Liver (tissue), 9 donors: Measurements from ENCODE around the gene SLC27A6. TPM values are rescaled to one million over a fixed set of nuclear protein-coding genes. Genes with fewer than 3 reads are reported as not detected.

Experiments used
- DNase-seq: peaks from one replicate; pipeline ENCODE4 v3.0.0-alpha.2; 2017; ENCODE audit warnings: low spot score
- H3K27ac ChIP-seq, 2 donors: one replicate each; pipeline ENCODE4 v1.7.0; 2013; ENCODE audit warnings: inconsistent platforms in 2 of 2, low read length in 2 of 2, control low read depth in 1 of 2, low read depth in 1 of 2, mild to moderate bottlenecking in 1 of 2
- H3K27me3 ChIP-seq, 4 donors: one replicate each; pipeline versions ENCODE4 v1.6.1 to v1.7.0; 2013; ENCODE audit warnings: low read length in 3 of 4, inconsistent platforms in 1 of 4, mild to moderate bottlenecking in 1 of 4, moderate library complexity in 1 of 4; ENCODE audit not compliant: control insufficient read depth in 4 of 4, insufficient read depth in 4 of 4
- H3K36me3 ChIP-seq, 4 donors: one replicate each; pipeline versions ENCODE4 v1.6.1 to v1.7.0; 2013; ENCODE audit warnings: low read length in 3 of 4, mild to moderate bottlenecking in 3 of 4, low read depth in 1 of 4, moderate library complexity in 1 of 4; ENCODE audit not compliant: control insufficient read depth in 4 of 4, insufficient read depth in 3 of 4
- H3K4me1 ChIP-seq, 4 donors: one replicate each; pipeline versions ENCODE4 v1.6.1 to v1.7.0; 2013; ENCODE audit warnings: low read length in 3 of 4, mild to moderate bottlenecking in 3 of 4, moderate library complexity in 1 of 4; ENCODE audit not compliant: control insufficient read depth in 4 of 4, insufficient read depth in 4 of 4
- H3K4me3 ChIP-seq, 3 donors: one replicate each; pipeline versions ENCODE4 v1.6.1 to v1.7.0; 2013; ENCODE audit warnings: low read length in 3 of 3, control low read depth in 1 of 3, low read depth in 1 of 3, mild to moderate bottlenecking in 1 of 3
- H3K9ac ChIP-seq, 2 donors: one replicate each; pipeline ENCODE4 v1.7.0; 2013; ENCODE audit warnings: low read length in 2 of 2, mild to moderate bottlenecking in 2 of 2, moderate library complexity in 2 of 2, control low read depth in 1 of 2, low read depth in 1 of 2
- H3K9me3 ChIP-seq, 4 donors: one replicate each; pipeline versions ENCODE4 v1.6.1 to v1.7.0; 2013; ENCODE audit warnings: low read length in 3 of 4; ENCODE audit not compliant: control insufficient read depth in 4 of 4
- EGR1 ChIP-seq, 2 donors: IDR thresholded peaks; 2 replicates each; pipeline ENCODE4 v1.6.1; 2016 to 2018; ENCODE audit warnings: antibody characterized with exemption in 2 of 2, low read depth in 2 of 2
- FOXA1 ChIP-seq: IDR thresholded peaks from 2 replicates; pipeline ENCODE4 v1.6.1; 2016; ENCODE audit warnings: antibody characterized with exemption
- FOXA2 ChIP-seq: IDR thresholded peaks from 2 replicates; pipeline ENCODE4 v1.6.1; 2016; ENCODE audit warnings: antibody characterized with exemption
- GABPA ChIP-seq, 2 donors: IDR thresholded peaks in 1 of 2; conservative IDR thresholded peaks in 1 of 2; 2 replicates each; pipeline ENCODE4 v1.6.1; 2016; ENCODE audit warnings: antibody characterized with exemption in 2 of 2, mild to moderate bottlenecking in 1 of 2, moderate library complexity in 1 of 2
- HNF4G ChIP-seq: IDR thresholded peaks from 2 replicates; pipeline ENCODE4 v1.6.1; 2016; ENCODE audit warnings: antibody characterized with exemption
- JUND ChIP-seq, 2 donors: IDR thresholded peaks; 2 replicates each; pipeline ENCODE4 v1.6.1; 2016; ENCODE audit warnings: antibody characterized with exemption in 2 of 2
- MAX ChIP-seq: IDR thresholded peaks from 2 replicates; pipeline ENCODE4 v1.6.1; 2016; ENCODE audit warnings: antibody characterized with exemption
- NR2F2 ChIP-seq: IDR thresholded peaks from 2 replicates; pipeline ENCODE4 v1.6.1; 2016; ENCODE audit warnings: antibody characterized with exemption
- RAD21 ChIP-seq, 2 donors: IDR thresholded peaks; 2 replicates each; pipeline ENCODE4 v1.6.1; 2016; ENCODE audit warnings: antibody characterized with exemption in 2 of 2, mild to moderate bottlenecking in 2 of 2
- RXRA ChIP-seq, 2 donors: IDR thresholded peaks; 2 replicates each; pipeline ENCODE4 v1.6.1; 2017 to 2018; ENCODE audit warnings: antibody characterized with exemption in 2 of 2, mild to moderate bottlenecking in 1 of 2
- SP1 ChIP-seq: IDR thresholded peaks from 2 replicates; pipeline ENCODE4 v1.6.1; 2018; ENCODE audit warnings: antibody characterized with exemption, mild to moderate bottlenecking
- TAF1 ChIP-seq: conservative IDR thresholded peaks from 2 replicates; pipeline ENCODE4 v1.6.1; 2016; ENCODE audit warnings: antibody characterized with exemption, mild to moderate bottlenecking
- YY1 ChIP-seq: IDR thresholded peaks from 2 replicates; pipeline ENCODE4 v1.6.1; 2016; ENCODE audit warnings: antibody characterized with exemption, mild to moderate bottlenecking
- ZBTB33 ChIP-seq: IDR thresholded peaks from 2 replicates; pipeline ENCODE4 v1.6.1; 2016; ENCODE audit warnings: antibody characterized with exemption
- WGBS: extraction: QIAGEN DNeasy Blood & Tissue Kit; methylation state at CpG from one replicate; pipeline ENCODE4 v1.1.7; 2013; 5-methylcytosine and 5-hydroxymethylcytosine counted together
- polyA plus RNA-seq, 2 donors: library from polyadenylated mRNA; stranded (reverse) in 1 of 2; unstranded in 1 of 2; fragments of 200-250 nt in 1 of 2; fragments of >200 nt in 1 of 2; fragmentation: Nextera tagmentation in 1 of 2; extraction: Ambion mirVana in 1 of 2; gene quantifications; one replicate each; pipeline versions ENCODE4 v1.2.1 to v1.2.3, GENCODE V29; 2013 to 2015
- total RNA-seq, 2 donors: library from RNA; depleted of rRNA; stranded (reverse); fragments of >200 nt; gene quantifications; one replicate each; pipeline ENCODE4 v1.2.3, GENCODE V29; 2014
- TF ChIP-seq, protein P1 (sequence below): fragments of 150-350 bp; IDR thresholded peaks from 2 replicates; pipeline ENCODE4 v1.5.1; 2017; ENCODE audit warnings: improper control_type of control experiment, low read depth, low read length; ENCODE audit not compliant: missing input control
- TF ChIP-seq, protein P2 (sequence below): IDR thresholded peaks from 2 replicates; pipeline ENCODE4 v1.6.1; 2016; ENCODE audit warnings: antibody characterized with exemption
- TF ChIP-seq, protein P3 (sequence below): IDR thresholded peaks from 2 replicates; pipeline ENCODE4 v1.6.1; 2016; ENCODE audit warnings: antibody characterized with exemption, mild to moderate bottlenecking
- donor health status: healthy.
- donor health status: healthy.
- donor health status: healthy.
- donor health status: healthy.
- donor health status: healthy.

SLC27A6 gene
- total and polyA plus RNA-seq, 4 donors, result 0.05 TPM; not detected in 3

GRCh38 chr5:129051283-129051682, 86.0 kb downstream of the SLC27A6 start (continued):
- TF ChIP-seq YY1, result no peak

GRCh38 chr5:129053438-129053837, 88.2 kb downstream of the SLC27A6 start:
- no peak overlapping the region for H3K9ac ChIP-seq
- no peak overlapping the region for H3K27ac ChIP-seq
- no peaks in the 10 kb centered on the region for H3K27me3 ChIP-seq
- no peaks in the 10 kb centered on the region for H3K4me1 ChIP-seq
- TF ChIP-seq, protein P1, sequence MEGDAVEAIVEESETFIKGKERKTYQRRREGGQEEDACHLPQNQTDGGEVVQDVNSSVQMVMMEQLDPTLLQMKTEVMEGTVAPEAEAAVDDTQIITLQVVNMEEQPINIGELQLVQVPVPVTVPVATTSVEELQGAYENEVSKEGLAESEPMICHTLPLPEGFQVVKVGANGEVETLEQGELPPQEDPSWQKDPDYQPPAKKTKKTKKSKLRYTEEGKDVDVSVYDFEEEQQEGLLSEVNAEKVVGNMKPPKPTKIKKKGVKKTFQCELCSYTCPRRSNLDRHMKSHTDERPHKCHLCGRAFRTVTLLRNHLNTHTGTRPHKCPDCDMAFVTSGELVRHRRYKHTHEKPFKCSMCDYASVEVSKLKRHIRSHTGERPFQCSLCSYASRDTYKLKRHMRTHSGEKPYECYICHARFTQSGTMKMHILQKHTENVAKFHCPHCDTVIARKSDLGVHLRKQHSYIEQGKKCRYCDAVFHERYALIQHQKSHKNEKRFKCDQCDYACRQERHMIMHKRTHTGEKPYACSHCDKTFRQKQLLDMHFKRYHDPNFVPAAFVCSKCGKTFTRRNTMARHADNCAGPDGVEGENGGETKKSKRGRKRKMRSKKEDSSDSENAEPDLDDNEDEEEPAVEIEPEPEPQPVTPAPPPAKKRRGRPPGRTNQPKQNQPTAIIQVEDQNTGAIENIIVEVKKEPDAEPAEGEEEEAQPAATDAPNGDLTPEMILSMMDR, result no peak
- TF ChIP-seq, protein P2, sequence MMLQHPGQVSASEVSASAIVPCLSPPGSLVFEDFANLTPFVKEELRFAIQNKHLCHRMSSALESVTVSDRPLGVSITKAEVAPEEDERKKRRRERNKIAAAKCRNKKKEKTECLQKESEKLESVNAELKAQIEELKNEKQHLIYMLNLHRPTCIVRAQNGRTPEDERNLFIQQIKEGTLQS, result no peak
- TF ChIP-seq JUND (IDR thresholded peaks at IDR 0.05), result no peak
- no peak for TF ChIP-seq TAF1
- TF ChIP-seq RAD21 (IDR thresholded peaks at IDR 0.05), result no peak
- TF ChIP-seq EGR1 (IDR thresholded peaks at IDR 0.05; ENCODE audit: low read depth in 2 of 2), result no peak
- TF ChIP-seq FOXA1, result no peak
- TF ChIP-seq MAX, result no peak
- no peak for TF ChIP-seq NR2F2
- no peak for TF ChIP-seq GABPA (IDR thresholded peaks at IDR 0.05 in 1 of 2, conservative IDR thresholded peaks at IDR 0.05 in 1 of 2)
- no peak for TF ChIP-seq SP1
- TF ChIP-seq, protein P3, sequence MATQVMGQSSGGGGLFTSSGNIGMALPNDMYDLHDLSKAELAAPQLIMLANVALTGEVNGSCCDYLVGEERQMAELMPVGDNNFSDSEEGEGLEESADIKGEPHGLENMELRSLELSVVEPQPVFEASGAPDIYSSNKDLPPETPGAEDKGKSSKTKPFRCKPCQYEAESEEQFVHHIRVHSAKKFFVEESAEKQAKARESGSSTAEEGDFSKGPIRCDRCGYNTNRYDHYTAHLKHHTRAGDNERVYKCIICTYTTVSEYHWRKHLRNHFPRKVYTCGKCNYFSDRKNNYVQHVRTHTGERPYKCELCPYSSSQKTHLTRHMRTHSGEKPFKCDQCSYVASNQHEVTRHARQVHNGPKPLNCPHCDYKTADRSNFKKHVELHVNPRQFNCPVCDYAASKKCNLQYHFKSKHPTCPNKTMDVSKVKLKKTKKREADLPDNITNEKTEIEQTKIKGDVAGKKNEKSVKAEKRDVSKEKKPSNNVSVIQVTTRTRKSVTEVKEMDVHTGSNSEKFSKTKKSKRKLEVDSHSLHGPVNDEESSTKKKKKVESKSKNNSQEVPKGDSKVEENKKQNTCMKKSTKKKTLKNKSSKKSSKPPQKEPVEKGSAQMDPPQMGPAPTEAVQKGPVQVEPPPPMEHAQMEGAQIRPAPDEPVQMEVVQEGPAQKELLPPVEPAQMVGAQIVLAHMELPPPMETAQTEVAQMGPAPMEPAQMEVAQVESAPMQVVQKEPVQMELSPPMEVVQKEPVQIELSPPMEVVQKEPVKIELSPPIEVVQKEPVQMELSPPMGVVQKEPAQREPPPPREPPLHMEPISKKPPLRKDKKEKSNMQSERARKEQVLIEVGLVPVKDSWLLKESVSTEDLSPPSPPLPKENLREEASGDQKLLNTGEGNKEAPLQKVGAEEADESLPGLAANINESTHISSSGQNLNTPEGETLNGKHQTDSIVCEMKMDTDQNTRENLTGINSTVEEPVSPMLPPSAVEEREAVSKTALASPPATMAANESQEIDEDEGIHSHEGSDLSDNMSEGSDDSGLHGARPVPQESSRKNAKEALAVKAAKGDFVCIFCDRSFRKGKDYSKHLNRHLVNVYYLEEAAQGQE, result no peak
- no peak for TF ChIP-seq HNF4G
- H3K36me3 ChIP-seq, result no peaks in the 10 kb centered on the region
- DNase-seq, result no peak
- H3K4me3 ChIP-seq, result no peak overlapping the region
- peaks cover 0 to 9% (median under 1%) of the 10 kb centered on the region in 4 donors for H3K9me3 ChIP-seq

DNA sequence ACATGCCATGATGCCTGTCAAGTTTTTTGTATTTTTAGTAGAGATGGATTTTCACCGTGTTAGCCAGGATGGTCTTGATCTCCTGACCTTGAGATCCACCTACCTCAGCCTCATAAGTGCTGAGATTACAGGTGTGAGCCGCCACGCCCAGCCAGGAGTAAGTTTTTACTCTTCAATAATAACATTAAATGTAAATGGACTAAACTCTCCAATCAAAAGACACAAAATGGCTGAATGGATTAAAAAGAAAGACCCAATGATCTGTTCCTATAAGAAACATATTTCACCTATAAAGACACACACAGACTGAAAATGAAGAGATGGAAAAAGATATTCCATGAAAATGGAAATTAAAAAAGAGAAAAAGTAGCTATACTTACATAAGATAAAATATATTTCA, 92.0 kb downstream of the SLC27A6 start:
- Histone ChIP-seq H3K36me3 (no peaks in the 10 kb centered on the region), H3K9me3 (peaks cover 0 to 9% (median under 1%) of the 10 kb centered on the region in 4 donors), H3K27ac (no peak overlapping the region), H3K4me1 (no peaks in the 10 kb centered on the region), H3K9ac (no peak overlapping the region), H3K27me3 (no peaks in the 10 kb centered on the region), H3K4me3 (no peak overlapping the region)
- 80% methylated on average over 3 of the region's 3 CpGs for WGBS
- DNase-seq, result no peak
- TF ChIP-seq TAF1, result no peak
- no peak for TF ChIP-seq FOXA1
- no peak for TF ChIP-seq NR2F2
- no peak for TF ChIP-seq ZBTB33
- TF ChIP-seq RXRA (IDR thresholded peaks at IDR 0.05), result no peak
- no peak for TF ChIP-seq EGR1 (IDR thresholded peaks at IDR 0.05; ENCODE audit: low read depth in 2 of 2)
- TF ChIP-seq RAD21 (IDR thresholded peaks at IDR 0.05), result no peak
- no peak for TF ChIP-seq MAX
- no peak for TF ChIP-seq GABPA (IDR thresholded peaks at IDR 0.05 in 1 of 2, conservative IDR thresholded peaks at IDR 0.05 in 1 of 2)
- no peak for TF ChIP-seq FOXA2
- TF ChIP-seq, protein P2, result no peak
- TF ChIP-seq, protein P3, result no peak
- TF ChIP-seq SP1, result no peak
- TF ChIP-seq YY1, result no peak
- no peak for TF ChIP-seq HNF4G
